Measurements from ENCODE around the gene MANEAL.

The MANEAL gene

DNA sequence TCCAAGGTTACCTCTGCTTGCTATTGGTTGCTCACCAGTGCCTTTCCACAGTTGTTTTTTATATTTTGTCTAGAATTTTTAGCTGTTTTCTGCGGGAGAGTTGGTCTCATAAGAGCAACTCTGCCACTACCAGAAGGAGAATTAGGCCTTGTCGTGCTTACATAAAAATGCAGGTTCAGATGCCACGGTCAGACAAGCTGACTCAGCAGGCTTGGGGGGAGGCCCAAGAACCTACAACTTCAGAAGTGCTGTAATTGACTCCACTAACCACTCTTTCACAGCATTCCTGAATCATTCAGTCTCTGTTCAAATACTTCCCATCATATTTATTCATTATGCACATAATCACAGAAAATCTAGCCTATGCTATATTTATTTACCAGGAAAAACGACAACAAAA lies 37.5 kb downstream of the MANEAL start:
- no peak for DNase-seq

DNA sequence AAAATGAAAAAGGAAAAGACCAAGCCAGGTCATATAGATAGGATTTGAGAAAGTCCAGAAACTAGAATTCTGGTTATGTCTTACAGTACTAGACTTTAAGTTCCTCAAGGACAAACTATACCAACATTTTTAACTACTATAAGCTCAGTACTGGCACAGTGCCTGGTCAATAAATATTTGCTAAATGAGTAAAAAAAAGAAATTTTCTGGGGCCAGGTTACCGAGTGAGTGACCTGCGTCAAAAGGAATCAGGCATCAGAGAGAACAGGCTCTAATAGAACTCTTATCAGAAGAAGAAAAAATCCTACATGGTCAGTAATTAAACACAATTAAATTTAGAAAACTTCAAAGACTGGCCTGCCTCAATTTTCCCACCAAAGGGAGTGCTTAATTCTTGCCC lies 38.2 kb downstream of the MANEAL start:
- no peak for DNase-seq

DNA sequence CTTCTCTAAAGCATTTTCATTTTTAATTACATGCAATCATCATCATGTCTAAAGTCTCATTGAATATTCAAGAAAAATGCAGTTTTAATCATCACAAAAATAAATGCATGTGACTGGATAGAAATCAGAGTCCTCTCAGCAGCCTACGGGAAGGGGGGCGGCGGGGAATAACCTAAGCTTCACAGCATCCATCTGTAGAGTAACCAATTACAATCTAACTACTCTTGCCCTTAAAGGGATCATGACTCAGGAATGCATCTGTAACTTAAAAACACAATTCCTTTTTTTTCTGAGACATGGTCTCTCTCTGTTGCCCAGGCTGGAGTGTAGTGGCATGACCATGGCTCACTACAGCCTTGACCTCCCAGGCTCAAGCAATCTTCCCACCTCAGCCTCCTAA lies 43.1 kb downstream of the MANEAL start:
- DNase-seq = no peak

DNA sequence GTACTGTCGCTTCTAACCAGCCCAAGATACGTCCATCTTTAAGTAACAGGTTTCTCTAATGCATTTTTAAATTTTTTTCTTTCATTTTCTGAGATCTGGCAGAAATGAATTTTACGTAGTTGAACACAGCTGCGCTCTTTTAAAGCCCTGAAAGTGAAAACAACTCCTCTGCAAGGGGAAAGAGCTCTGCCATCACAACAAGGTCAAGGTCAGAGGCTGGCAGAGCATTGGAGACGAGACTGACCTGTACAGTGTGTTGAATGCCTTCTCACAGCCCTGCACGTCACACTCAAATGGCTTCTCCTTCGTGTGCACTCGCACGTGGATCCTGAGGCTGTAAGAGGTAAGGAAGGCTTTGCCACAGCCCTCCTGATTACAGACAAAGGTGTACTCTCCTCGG lies 46.0 kb downstream of the MANEAL start:
- no peak for DNase-seq

DNA sequence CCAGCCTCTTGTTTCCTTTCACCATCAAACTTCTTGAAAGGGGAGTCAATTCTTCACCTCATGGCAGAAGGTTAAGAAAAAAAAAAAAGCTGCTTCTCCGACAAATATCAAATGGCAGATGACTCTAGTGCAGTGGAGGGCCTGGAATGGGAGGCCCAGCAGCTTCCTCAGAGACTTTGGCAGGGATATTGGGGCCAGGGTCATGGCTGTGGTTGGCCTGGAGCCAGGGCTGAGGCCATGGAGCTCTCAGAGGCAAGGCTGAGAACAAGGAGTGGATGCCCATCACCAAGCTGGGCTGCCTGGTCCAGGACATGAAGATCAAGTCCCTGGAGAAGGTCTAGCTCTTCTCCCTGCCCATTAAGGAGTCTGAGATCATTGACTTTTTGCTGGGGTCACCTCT lies 47.1 kb downstream of the MANEAL start:
- DNase-seq = no peak

DNA sequence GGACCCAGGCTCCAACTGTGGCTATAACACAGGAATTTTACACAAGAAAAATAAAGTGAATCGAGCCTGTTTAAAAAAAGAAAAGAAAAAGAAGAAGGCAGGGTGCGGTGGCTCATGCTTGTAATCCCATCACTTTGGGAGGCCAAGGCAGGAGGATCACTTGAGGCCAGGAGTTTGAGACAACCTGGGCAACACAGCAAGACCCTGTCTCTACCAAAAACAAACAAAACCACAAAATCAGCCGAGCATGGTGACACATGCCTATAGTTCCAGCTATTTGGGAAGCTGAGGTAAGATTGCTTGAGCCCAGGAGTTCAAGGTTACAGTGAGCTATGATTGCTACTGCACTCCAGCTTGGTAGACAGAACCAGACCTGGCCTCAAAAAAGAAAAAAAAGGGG lies 48.0 kb downstream of the MANEAL start:
- DNase-seq = no peak

DNA sequence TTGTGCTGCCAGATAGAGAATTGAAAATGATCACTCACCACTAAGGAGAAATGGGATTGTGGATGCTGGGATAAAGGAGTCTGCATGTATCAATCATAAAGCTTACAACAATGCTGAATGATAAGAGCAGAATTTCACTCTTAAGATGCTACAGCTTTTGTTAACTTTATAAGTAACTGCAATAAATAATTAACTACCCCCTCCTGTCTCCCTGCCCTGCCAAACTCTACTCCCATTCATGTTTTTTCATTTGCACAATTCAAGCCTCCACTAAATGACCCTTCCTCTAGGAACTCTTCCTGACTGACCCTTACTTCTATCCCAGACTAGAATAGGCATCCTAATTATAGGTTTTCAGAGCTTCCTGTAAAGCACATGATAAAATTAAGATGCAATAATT lies 50.9 kb downstream of the MANEAL start:
- DNase-seq = no peak

DNA sequence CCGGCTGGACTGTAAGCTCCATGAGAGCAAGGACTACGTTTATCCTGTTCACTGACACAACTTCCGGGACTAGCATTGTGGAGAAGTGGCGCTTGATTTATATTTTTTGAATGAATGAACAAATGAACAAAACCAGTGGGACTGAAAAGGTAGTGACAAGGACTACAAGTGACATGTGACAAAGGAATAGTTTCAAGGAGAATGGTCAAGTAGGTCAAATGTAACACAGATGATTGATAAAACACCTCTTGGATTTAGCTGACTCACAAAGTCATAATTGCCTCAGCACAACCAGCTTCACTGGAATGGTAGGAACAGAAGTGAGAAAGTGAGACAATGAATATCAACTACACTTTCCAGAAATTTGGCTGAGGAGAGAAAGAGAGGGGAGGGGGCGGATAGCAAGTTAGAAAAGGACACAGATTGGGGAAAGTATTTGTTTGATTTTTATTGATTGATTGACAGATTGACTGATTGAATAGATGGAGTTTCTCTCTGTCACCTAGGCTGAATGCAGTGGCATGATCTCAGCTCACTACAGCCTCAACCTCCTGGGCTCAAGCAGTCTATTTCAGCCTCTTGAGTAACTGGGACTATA lies 51.5 kb downstream of the MANEAL start:
- no peak for DNase-seq

DNA sequence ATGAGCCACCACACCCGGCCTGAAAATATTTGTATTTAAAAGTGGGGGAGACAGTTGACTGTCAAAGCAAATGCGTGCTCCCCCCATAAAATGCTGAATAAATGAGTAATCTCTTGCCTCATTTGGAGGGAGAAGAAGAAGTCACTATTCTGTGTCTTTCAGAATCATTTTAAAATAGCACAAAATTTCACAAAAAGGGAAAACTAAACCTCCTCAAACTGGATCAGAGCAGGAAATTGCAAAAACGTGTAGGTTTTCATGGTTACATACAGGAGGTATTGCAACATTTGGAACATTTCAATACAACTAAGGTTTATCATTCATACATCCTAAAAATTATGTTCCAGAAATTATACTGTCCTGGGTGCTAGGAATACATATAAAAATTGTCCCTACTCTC lies 52.1 kb downstream of the MANEAL start:
- no peak for DNase-seq

DNA sequence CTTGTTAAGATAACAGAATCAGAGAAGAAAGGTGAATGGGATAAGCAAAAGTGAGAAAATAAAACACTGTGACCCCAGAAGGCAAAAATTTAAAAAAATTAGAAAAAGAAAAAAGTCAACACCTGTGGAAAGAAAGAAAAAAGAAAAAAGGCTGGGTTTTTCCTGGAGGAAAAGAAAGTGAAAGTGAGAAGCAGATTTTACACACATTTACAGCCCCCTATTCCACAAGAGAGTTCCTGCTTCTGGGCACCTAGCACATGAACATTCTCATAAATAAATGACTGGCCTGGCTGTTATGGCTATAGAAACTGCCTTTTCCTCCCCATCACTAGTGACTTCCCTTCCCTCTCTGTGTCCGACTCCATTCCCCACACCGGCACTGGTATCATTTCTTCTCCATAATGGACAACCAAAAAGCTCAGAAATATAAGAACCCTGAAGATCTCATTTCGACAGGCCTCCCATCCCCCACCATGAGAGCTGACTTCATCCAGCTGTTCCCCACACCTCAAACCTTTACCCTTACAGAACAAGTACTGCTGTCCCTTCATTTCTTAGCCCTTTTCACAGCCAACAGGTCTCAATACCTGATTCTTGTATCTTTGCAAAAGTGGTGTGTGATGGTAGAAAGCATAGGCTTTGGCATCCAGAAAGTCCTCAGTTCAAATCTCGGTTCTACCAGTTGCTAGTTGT lies 53.1 kb downstream of the MANEAL start:
- DNase-seq = no peak

DNA sequence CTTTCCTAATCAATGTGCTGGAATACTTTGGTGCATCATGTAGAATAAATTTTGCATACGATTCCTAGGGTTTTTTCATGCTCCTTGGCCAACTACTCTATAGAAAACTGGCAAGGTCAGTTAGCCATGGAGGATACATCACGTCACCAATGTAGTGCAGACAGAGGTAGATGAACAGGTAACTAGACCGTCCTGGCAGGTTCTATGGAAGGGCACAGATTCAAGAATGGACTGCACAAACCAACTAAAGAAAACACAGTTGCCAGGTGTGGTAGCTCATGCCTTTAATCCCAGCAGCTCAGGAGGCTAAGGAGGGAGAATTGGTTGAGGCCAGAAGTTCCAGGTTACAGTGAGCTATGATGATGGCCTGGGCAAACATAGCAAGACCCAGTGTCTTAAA lies 55.8 kb downstream of the MANEAL start:
- no peak for DNase-seq

DNA sequence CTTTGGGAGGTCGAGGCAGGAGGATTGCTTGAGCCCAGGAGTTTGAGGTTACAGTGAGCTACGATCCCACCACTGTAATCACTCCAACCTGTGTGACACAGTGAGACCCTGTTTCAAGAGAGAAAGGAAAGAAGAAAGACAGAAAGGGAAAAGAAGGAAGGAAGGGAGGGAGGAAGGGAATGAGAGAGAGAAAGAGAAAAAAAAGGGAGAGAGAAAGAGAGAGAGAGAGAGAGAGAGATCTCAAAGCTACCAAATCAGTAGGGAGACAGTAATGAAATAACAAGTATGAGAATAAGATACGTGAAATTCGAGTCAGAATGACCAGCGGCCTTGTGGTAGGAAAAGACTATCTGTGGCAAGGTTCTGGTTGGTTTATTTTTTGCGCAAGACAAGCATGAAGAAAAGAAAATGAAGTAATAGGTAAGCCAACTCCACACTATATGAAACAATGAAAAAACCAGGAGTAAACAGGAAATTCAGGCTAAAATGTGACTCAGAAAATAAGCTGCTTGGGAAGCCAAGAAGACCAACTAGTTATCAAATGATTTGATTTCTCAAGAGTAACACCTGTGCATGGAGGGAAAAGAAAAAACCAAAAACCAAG lies 56.8 kb downstream of the MANEAL start:
- DNase-seq = no peak

Measured in NCI-H2029 (cell line).